ENCODE measurements around the gene TLE4. TPM values are rescaled to one million over a fixed set of nuclear protein-coding genes. Genes with fewer than 3 reads are reported as not detected.

TLE4 gene
- total and polyA plus RNA-seq, 2 of the 13 experiments (the other 11 are each of a cell fraction or from before 2014, with no cell fraction given) = 2.0 to 2.3 TPM

GRCh38 chr9:79572608-79573411 is 1.0 kb downstream of the TLE4 start:
- Histone ChIP-seq H3K4me2 (ENCODE audit: low read depth, low read length) (peak overlapping the region; percentile 76), H3K4me1 (ENCODE audit: insufficient read depth, low read length) (peaks cover 5% of the 10 kb centered on the region; the same call in 1 of the 2 replicates), H3K9me3 (ENCODE audit: low read length) (no peaks in the 10 kb centered on the region), H3K27ac (ENCODE audit: extremely low read length, insufficient read depth, low read length) (no peak overlapping the region), H4K20me1 (ENCODE audit: insufficient read depth, low read length) (no peaks in the 10 kb centered on the region; the same call in 1 of the 2 replicates), H3K36me3 (replicated peaks in 1 of 2; ENCODE audit: control insufficient read depth in 1 of 2, insufficient read depth in 2 of 2, low read length in 2 of 2) (no peaks in the 10 kb centered on the region), H2AFZ (ENCODE audit: low read length) (no peak overlapping the region), H3K9ac (ENCODE audit: insufficient read depth, low read depth, low read length) (peak overlapping the region; percentile 39; the same call in 1 of the 2 replicates), H3K79me2 (ENCODE audit: insufficient read depth, low read length) (no peaks in the 10 kb centered on the region), H3K4me3 (replicated peaks in 1 of 3; ENCODE audit: insufficient read depth in 1 of 3, low read depth in 2 of 3, low read length in 3 of 3) (peak overlapping the region; percentile 60 to 67 (median 61); a peak in 5 of 6 replicates), H3K27me3 (ENCODE audit: control insufficient read depth in 1 of 2, insufficient read depth in 2 of 2, low read length in 2 of 2) (peaks cover 4 to 40% of the 10 kb centered on the region in 2 experiments; a peak in 4 of 5 replicates)
- ATAC-seq (no peak), DNase-seq (ENCODE audit: low spot score) (no peak), FAIRE-seq (no peak)
- WGBS (ENCODE audit: low lambda C conversion rate) = no CpG with 5 or more reads among the region's 115 CpGs
- TF ChIP-seq CHD2 (IDR thresholded peaks at IDR 0.05; ENCODE audit: low read depth, low read length) = peak; percentile 62
- no peak for TF ChIP-seq ZFP37 (CRISPR knock-in tag; IDR thresholded peaks at IDR 0.05; ENCODE audit: borderline replicate concordance)
- TF ChIP-seq ZNF747 (CRISPR knock-in tag; IDR thresholded peaks at IDR 0.05; ENCODE audit: borderline replicate concordance) = no peak
- no peak for TF ChIP-seq ZNF382 (CRISPR knock-in tag; IDR thresholded peaks at IDR 0.05; ENCODE audit: borderline replicate concordance)
- peak; percentile 56; the same call in 1 of the 2 replicates for TF ChIP-seq ZNF777 (CRISPR knock-in tag; IDR thresholded peaks at IDR 0.05)
- TF ChIP-seq HNRNPLL (IDR thresholded peaks at IDR 0.05; ENCODE audit: low read depth, low read length, poor library complexity, severe bottlenecking) = peak; percentile 14
- no peak for TF ChIP-seq USF2 (IDR thresholded peaks at IDR 0.05; ENCODE audit: low read depth, low read length)
- no peak for TF ChIP-seq USF2 (CRISPR knock-in tag; IDR thresholded peaks at IDR 0.05; ENCODE audit: borderline replicate concordance)
- TF ChIP-seq PCBP2 (optimal IDR thresholded peaks at IDR 0.05; ENCODE audit: low read depth, low read length, poor library complexity, severe bottlenecking) = no peak
- intact Hi-C loops (cut with micrococcal nuclease; ENCODE audit: unreplicated experiment) = loop anchor here (5.0 kb wide), 1 partner anchor 99 kb away; no protein-coding TSS in a partner anchor
- no TSS peak for BruUV-seq (replicated peaks)
- POLR2A ChIA-PET = no interaction called here
- CTCF ChIA-PET (ENCODE audit: low intra/inter-chr PET ratio, low total read pairs) = no interaction called here
- in situ Hi-C loops (cut with HindIII; ENCODE audit: extremely low pct_ligation_motif_present, low pct_unique_long_range_greater_than_20kb) = no loop called here

Data from HepG2 (cell line).